ENCODE results near the gene USP1. TPM values are rescaled to one million over a fixed set of nuclear protein-coding genes. Genes with fewer than 3 reads are reported as not detected.

USP1 gene
- total RNA-seq, 2 experiments from 2014 or later = 69.6 to 96.6 TPM

DNA sequence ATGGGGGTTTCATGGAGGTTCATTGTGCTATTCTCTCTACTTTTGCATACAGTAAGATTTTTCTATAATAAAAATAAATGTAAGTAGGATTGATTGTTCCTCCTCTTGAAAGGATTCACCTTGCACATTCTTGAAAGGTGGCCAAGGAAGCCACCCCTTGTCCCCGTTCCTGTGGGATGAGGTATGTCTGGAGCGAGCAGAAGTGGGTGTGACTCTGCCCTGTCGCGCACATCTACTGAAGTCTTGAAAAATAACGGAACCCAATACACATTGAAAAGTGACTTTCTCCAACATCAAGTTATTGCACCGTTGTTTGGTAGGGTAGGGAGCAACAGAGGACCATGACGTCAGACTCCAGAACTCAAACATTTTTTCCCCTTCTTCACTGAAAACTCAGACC is 46.8 kb upstream of the USP1 start:
- ChIA-PET CTCF (ENCODE audit: unreplicated experiment) (no interaction called here), POLR2A (interaction anchor here (0.7 to 0.8 kb wide), 2 partner anchors 19 to 558 kb away, joined by 3 to 4 read pairs; no protein-coding TSS in a partner anchor)
- Histone ChIP-seq H3K4me1 (ENCODE audit: insufficient read depth, low read length, poor library complexity, severe bottlenecking) (no peaks in the 10 kb centered on the region), H4K20me1 (ENCODE audit: insufficient read depth, low read length) (no peaks in the 10 kb centered on the region), H2AFZ (ENCODE audit: low read length) (no peak overlapping the region), H3K9me3 (ENCODE audit: low read length) (no peaks in the 10 kb centered on the region), H3K79me2 (ENCODE audit: insufficient read depth, low read depth, low read length) (no peaks in the 10 kb centered on the region), H3K4me2 (ENCODE audit: low read length) (no peak overlapping the region), H3K9me2 (ENCODE audit: insufficient read depth, low read length) (no peaks in the 10 kb centered on the region), H3K4me3 (ENCODE audit: low read depth, low read length, poor library complexity, severe bottlenecking) (no peak overlapping the region), H3K36me3 (ENCODE audit: insufficient read depth, low read length) (no peaks in the 10 kb centered on the region), H3K27ac (ENCODE audit: low read depth, low read length, poor library complexity, severe bottlenecking) (no peak overlapping the region)
- no peak for DNase-seq (ENCODE audit: low spot score)
- TF ChIP-seq EZH2phosphoT487 (IDR thresholded peaks at IDR 0.05; ENCODE audit: borderline replicate concordance, low read depth, low read length) = no peak
- TF ChIP-seq, protein P1, sequence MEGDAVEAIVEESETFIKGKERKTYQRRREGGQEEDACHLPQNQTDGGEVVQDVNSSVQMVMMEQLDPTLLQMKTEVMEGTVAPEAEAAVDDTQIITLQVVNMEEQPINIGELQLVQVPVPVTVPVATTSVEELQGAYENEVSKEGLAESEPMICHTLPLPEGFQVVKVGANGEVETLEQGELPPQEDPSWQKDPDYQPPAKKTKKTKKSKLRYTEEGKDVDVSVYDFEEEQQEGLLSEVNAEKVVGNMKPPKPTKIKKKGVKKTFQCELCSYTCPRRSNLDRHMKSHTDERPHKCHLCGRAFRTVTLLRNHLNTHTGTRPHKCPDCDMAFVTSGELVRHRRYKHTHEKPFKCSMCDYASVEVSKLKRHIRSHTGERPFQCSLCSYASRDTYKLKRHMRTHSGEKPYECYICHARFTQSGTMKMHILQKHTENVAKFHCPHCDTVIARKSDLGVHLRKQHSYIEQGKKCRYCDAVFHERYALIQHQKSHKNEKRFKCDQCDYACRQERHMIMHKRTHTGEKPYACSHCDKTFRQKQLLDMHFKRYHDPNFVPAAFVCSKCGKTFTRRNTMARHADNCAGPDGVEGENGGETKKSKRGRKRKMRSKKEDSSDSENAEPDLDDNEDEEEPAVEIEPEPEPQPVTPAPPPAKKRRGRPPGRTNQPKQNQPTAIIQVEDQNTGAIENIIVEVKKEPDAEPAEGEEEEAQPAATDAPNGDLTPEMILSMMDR (conservative IDR thresholded peaks at IDR 0.05; ENCODE audit: low read length) = no peak
- BruUV-seq (replicated peaks) = no TSS peak
- intact Hi-C loops (cut with micrococcal nuclease; ENCODE audit: unreplicated experiment) = no loop called here

DNA sequence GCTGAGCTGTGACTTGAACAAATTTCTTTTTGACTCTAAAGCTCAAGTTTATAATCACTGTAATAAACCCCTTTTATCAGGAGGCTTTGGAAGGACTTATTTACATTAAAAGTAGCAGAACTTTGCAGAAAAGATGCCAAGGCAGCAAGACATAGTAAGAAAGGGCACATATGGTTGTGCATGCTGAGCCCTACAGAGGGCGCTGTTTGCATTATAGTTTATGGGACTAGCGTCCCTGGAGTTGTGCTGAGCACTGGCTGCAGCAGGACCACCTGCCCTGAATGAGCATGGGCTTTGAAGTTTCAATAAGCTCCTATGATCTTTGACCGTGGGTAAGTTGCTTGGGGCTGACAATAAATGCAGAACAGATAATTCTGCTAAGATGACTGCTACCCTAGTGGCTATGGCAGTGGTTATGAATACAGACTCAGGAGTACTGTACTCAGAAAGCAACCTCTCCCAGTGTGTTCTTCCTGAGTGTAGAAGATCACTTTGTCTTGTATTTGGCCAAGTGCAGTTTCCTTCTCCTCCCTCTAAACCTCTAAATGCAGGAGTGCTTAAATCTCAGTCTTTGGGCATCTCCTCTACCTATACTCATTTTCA is 45.4 kb upstream of the USP1 start:
- no peak overlapping the region for H3K4me3 ChIP-seq (ENCODE audit: low read depth, low read length, poor library complexity, severe bottlenecking)
- ChIA-PET CTCF (ENCODE audit: unreplicated experiment) (no interaction called here), POLR2A (no interaction called here)
- no peak overlapping the region for H3K27ac ChIP-seq (ENCODE audit: low read depth, low read length, poor library complexity, severe bottlenecking)
- no peaks in the 10 kb centered on the region for H3K4me1 ChIP-seq (ENCODE audit: insufficient read depth, low read length, poor library complexity, severe bottlenecking)
- peak; percentile 53 for DNase-seq (ENCODE audit: low spot score)
- no peaks in the 10 kb centered on the region for H4K20me1 ChIP-seq (ENCODE audit: insufficient read depth, low read length)
- TF ChIP-seq, protein P1 (conservative IDR thresholded peaks at IDR 0.05; ENCODE audit: low read length) = peak; percentile 85
- TF ChIP-seq EZH2phosphoT487 (IDR thresholded peaks at IDR 0.05; ENCODE audit: borderline replicate concordance, low read depth, low read length) = no peak
- H3K79me2 ChIP-seq (ENCODE audit: insufficient read depth, low read depth, low read length) = no peaks in the 10 kb centered on the region
- no peaks in the 10 kb centered on the region for H3K9me3 ChIP-seq (ENCODE audit: low read length)
- BruUV-seq (replicated peaks) = no TSS peak
- H2AFZ ChIP-seq (ENCODE audit: low read length) = no peak overlapping the region
- H3K9me2 ChIP-seq (ENCODE audit: insufficient read depth, low read length) = no peaks in the 10 kb centered on the region
- no peak overlapping the region for H3K4me2 ChIP-seq (ENCODE audit: low read length)
- no peaks in the 10 kb centered on the region for H3K36me3 ChIP-seq (ENCODE audit: insufficient read depth, low read length)
- intact Hi-C loops (cut with micrococcal nuclease; ENCODE audit: unreplicated experiment) = no loop called here

DNA sequence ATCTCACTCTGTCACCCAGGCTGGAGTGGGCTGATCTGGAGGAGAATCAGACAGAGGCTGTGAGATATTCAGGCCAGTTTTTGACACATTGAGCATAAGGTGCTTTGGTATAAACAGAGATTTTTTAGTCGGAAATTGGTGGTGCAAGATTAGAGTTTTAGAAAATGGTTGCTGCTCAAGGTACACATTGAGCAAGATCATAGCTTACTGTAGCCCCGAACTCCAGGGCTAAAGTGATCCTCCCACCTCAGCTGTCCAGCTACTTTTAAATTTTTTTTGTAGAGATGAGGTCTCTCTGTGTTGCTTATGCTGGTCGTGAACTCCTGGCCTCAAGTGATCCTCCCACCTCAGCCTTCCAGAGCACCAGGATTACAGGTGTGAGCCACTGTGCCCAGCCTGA is 43.9 kb upstream of the USP1 start:
- no TSS peak for BruUV-seq (replicated peaks)
- H3K4me1 ChIP-seq (ENCODE audit: insufficient read depth, low read length, poor library complexity, severe bottlenecking) = no peaks in the 10 kb centered on the region
- no peak for TF ChIP-seq EZH2phosphoT487 (IDR thresholded peaks at IDR 0.05; ENCODE audit: borderline replicate concordance, low read depth, low read length)
- TF ChIP-seq, protein P1 (conservative IDR thresholded peaks at IDR 0.05; ENCODE audit: low read length) = no peak
- no peaks in the 10 kb centered on the region for H3K79me2 ChIP-seq (ENCODE audit: insufficient read depth, low read depth, low read length)
- H3K4me3 ChIP-seq (ENCODE audit: low read depth, low read length, poor library complexity, severe bottlenecking) = no peak overlapping the region
- H3K9me2 ChIP-seq (ENCODE audit: insufficient read depth, low read length) = no peaks in the 10 kb centered on the region
- CTCF ChIA-PET (ENCODE audit: unreplicated experiment) = no interaction called here
- no peaks in the 10 kb centered on the region for H3K36me3 ChIP-seq (ENCODE audit: insufficient read depth, low read length)
- H3K4me2 ChIP-seq (ENCODE audit: low read length) = no peak overlapping the region
- no peak overlapping the region for H3K27ac ChIP-seq (ENCODE audit: low read depth, low read length, poor library complexity, severe bottlenecking)
- no peak overlapping the region for H2AFZ ChIP-seq (ENCODE audit: low read length)
- no peak for DNase-seq (ENCODE audit: low spot score)
- POLR2A ChIA-PET = no interaction called here
- intact Hi-C loops (cut with micrococcal nuclease; ENCODE audit: unreplicated experiment) = no loop called here
- H3K9me3 ChIP-seq (ENCODE audit: low read length) = no peaks in the 10 kb centered on the region
- no peaks in the 10 kb centered on the region for H4K20me1 ChIP-seq (ENCODE audit: insufficient read depth, low read length)
